Thoracic aorta endothelial cell (primary cell): Measurements from ENCODE around the gene OGA. TPM values are rescaled to one million over a fixed set of nuclear protein-coding genes. Genes with fewer than 3 reads are reported as not detected.

Source experiments
- total RNA-seq: library from RNA; depleted of rRNA; stranded (reverse); fragments of >200 nt; gene quantifications from 2 replicates; pipeline ENCODE4 v1.2.3, GENCODE V29; 2012

The OGA gene
- 140 and 184 TPM in 2 replicates for total RNA-seq

GRCh38 chr10:101818119-101818871, at the start of gene OGA:
Gene OGA (minus strand): TSS chr10:101818444. CDS start chr10:101818022, 422 bp downstream.

GRCh38 chr10:101843032-101844021, 25.1 kb upstream of the OGA start, which contains the start of gene KCNIP2:
Gene KCNIP2 (minus strand): TSS chr10:101843800. CDS start chr10:101843568, 232 bp downstream.

GRCh38 chr10:101782811-101783735, 35.2 kb downstream of the OGA start, which contains the start of gene NPM3:
Gene NPM3 (minus strand): TSS chr10:101783446. CDS start chr10:101783390, 56 bp downstream.

GRCh38 chr10:101775273-101776160, 42.7 kb downstream of the OGA start, which contains the start of gene FGF8:
Gene FGF8 (minus strand): TSS chr10:101776114. CDS start chr10:101775900, 214 bp downstream.

Other genes starting within 250 kb of the OGA start
- gene POLL, start 230.2 kb downstream of the OGA start, total RNA-seq, result 10.9 and 15.2 TPM in 2 replicates
- 23.7 and 27.8 TPM in 2 replicates for gene DPCD, start 230.1 kb downstream of the OGA start, total RNA-seq
- gene FBXW4, start 123.3 kb downstream of the OGA start, total RNA-seq, result 15.5 and 18.8 TPM in 2 replicates
- 0.13 TPM in 1 of 2 replicates, not detected in the other for gene FGF8, start 42.3 kb downstream of the OGA start, total RNA-seq
- gene NPM3, start 35.0 kb downstream of the OGA start, total RNA-seq, result 88.3 and 105 TPM in 2 replicates
- 0.79 and 0.80 TPM in 2 replicates for gene KCNIP2, start 25.4 kb upstream of the OGA start, total RNA-seq
- 10.8 and 11.1 TPM in 2 replicates for gene ARMH3, start 237.7 kb upstream of the OGA start, total RNA-seq
- gene HPS6, start 246.9 kb upstream of the OGA start, total RNA-seq, result 24.2 and 33.4 TPM in 2 replicates